IPS-NIHi7 (cell line): ENCODE results near the gene INTS3.
"Not testable (repeated sequence)": the region's sequence is repeated elsewhere in the genome, so short reads cannot be mapped to it uniquely, and the experiment has no call there.

Experiments used
- DNase-seq: peaks from one replicate; pipeline ENCODE4 v3.0.0; 2012; ENCODE audit warnings: mixed read lengths; ENCODE audit errors: extremely low spot score

The INTS3 gene

DNA sequence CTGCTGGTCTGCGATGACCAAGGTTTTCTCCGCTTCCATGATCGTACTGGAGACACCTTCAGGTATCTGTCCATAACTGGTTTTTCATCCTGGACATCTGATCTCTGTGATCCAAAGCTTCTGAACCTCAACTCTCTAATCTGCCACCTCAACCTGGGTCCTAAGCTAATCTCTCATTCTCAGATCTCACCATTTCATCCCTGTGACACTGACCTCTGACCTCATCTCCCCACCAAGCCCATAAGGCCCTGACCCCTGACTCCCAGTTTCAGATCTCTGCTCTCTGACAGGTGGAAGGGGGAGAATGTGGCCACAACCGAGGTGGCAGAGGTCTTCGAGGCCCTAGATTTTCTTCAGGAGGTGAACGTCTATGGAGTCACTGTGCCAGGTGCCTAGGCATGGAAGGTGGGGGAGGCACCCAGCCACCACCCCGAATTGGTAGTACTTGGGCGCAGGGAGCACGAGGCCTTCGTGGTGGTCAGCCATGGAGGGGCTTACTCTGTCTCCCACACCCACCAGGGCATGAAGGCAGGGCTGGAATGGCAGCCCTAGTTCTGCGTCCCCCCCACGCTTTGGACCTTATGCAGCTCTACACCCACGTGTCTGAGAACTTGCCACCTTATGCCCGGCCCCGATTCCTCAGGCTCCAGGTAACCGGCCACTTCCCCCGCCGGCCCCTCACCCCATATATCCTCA, 51.1 kb downstream of the INTS3 start:
- DNase-seq = no peak

- no peak for DNase-seq
Measured at GRCh38 chr1:153779781-153780541, 52.1 kb downstream of the INTS3 start.

DNA sequence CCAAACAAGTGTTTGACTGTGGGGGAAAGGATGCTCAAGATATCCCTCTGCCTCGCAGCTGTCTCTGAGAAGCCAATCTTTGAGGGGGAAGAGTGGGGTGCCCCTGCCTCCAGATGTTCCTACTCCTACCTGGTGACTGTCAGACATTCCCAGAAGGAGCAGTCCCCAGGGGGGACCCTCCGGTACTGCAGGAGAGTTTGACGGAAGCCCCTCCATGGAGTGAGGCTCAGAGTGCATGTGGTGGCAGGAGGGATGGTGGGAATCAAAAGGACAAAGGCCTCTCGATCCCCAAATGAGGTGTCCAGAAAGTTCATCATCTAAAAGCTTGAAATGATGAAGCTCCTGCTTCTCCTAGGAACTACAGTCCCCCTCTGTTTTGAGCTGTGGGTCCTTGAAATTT, 52.7 kb downstream of the INTS3 start:
- no peak for DNase-seq

- not testable (repeated sequence) for DNase-seq
Measured at GRCh38 chr1:153782648-153783047, 54.8 kb downstream of the INTS3 start.

DNA sequence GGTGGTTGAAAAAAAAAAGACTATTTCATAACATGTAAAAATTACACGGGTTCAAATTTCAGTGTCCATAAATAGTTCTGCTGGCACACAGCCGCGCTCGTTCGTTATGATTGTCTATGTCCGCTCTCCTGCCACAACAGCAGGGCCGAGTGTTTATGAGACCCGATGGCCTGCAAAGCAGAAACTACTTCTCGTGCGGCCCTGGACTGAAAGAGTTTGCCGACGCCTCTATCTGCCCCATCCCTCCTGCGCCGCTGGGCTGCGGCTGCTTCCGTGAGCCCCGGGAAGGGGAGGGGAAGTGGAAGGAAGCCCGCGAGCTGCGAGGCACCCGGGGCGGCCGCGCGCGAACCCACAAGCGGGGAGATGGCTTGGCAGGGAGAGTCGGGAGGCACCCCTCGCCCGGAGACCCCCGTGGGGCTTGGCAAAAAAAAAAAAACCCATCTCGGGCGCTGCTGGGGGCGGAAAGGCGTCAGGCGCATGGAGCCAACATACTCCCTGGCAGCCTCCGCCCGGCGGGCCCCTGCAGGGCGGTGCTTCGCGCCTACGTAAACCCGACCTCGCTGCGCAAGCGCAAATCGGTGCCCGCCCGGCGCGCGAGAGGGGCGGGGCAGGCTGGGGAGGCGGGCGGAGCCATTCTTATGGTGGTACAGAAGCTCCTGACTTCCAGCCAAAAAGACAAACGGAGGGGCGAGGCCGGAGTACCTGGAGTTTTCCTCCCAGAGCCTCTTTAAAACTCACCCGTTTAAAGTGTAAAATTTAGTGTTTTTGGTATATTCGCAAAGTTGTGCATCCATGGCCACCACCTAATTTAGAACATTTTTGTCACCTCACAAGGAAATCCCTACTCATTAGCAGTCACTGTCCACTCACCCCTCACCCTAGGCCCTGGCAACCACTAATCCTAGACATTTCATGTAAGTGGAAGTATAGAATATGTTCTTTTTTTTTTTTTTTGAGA, 55.7 kb downstream of the INTS3 start:
- DNase-seq = peak; percentile 98

GRCh38 chr1:153786038-153786790, 58.4 kb downstream of the INTS3 start:
- DNase-seq = no peak

DNA sequence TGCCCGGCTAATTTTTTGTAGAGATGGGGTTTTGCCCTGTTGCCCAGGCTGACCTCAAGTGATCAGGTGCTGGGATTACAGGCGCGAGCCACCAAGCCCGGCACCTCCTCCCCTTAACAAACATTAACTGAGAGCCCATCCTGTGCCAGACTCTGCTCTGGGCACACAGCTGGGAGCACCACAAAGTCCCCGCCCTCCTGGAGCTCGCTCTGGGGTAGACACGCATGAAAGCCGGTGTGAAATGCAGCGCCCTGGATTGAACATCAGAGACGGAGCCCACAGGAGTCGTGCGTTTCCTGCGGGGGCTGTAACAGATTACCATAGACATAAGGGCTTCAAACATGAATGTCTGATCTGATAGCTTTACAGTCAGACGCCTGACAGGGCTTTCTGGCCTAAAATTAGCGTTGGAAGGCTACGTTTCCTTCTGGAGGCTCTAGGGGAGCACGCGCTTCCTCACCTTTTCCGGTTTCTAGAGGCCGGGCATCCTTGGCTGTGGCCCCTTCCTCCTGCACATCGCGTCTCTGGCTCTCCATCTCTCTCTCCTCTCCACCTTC, 61.7 kb downstream of the INTS3 start:
- DNase-seq = no peak

GRCh38 chr1:153790313-153790965, 62.6 kb downstream of the INTS3 start:
- DNase-seq = no peak

- DNase-seq = no peak
Measured at GRCh38 chr1:153790966-153791647, 63.3 kb downstream of the INTS3 start.

DNA sequence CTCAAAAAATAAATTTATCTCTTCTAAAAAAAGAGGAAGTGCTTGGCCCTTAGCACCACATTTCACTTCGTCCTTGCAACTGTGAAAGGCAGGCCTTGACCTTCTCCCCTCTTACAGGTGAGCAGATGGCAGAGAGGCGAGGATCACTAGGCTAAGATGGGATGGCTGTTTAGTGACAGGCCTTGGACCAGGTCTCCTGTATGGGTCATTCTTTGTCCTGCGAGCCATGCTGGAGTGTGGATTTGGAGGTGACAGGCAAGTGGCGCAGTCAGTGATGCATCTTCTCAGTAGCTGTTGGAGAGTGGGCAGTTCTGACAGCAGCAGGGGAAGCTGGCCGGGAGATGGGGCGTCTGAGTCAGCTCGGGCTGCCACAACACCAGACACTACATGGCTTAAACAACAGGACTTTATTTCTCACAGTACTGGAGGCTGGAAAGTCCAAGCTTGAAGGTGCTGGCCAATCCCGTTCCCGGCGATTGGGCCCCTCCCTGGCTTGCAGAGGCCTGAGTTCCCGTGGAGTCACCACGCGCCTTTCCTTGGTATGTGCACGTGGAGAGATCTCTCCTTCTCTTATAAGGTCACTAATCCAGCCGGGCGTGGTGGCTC, 63.9 kb downstream of the INTS3 start:
- DNase-seq = no peak

- no peak for DNase-seq
Measured at GRCh38 chr1:153792631-153793041, 64.8 kb downstream of the INTS3 start.

GRCh38 chr1:153793261-153793972, 65.6 kb downstream of the INTS3 start:
- no peak for DNase-seq

DNA sequence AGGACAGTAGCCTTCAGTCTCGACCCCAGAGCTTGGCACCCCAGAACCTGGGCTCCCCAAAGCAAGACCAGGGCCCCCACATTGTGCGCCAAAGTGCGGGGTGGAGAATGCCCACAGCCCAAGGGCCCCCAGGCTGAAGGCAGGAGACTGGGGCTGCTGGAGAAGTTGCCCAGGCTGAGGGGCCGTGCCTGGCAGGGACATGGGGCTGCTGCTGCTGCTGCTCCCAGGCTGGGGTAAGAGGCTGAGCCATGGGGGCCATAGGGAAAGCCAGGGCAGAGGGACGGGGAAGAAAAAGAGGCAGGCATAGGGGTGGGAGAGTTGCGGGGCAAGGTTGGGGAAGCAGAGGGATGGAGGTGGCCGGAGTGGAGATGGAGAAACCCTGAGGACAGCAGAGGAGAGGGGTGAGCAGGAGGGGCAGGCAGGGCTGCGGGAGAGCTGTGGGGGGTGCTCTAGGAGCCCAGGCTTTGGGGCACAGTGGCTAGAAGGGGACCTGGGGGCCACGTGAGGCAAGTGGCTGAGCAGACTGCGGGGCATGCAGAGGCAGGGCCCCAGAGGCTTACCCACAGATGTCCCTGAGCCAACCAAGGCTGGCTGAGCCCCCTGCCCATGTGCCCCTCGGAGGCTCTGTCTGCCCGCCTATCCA, 66.2 kb downstream of the INTS3 start:
- no peak for DNase-seq

- no peak for DNase-seq
Measured at GRCh38 chr1:153794624-153795329, 66.9 kb downstream of the INTS3 start.

GRCh38 chr1:153795330-153795837, 67.5 kb downstream of the INTS3 start:
- DNase-seq = no peak

DNA sequence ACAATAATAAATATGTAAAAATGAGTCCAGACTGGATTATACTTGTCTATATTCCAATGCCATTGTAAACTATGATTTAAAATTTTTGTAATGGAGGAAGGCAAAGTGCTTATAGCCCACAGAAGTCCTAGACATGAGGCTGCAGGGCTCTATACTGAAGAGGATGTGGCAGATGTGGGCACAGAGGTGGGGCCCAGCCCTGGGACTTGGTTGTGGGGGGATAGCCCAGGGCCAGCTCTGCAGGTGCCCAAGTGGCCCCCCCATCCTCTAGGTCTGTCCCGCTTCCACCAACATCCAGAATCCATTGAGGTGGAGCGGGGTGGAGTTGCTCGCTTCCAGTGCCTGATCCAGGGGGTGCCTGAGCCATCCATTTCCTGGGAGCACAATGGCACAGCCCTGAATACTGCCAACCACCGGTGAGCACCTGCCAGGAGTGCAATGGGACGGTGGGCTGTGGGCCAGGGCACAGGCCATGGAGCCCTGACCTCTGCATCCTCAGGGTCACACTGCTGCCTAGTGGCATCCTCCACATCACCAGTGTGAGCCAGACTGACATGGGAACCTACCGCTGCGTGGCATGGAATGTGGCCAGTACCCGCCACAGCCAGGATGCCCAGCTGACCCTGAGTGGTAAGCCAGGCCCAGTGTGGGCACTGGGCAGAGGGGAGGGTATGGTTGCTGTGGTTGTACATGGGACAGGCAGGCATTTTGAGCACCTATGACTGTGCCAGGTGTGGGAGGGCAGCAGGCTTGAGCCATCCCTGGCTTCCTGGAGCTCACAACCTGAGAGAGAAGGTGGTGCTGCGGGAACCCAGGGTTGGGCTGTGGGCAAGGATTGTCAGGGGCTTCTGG, 68.3 kb downstream of the INTS3 start:
- DNase-seq = no peak
